Muscle of arm (tissue), 14 donors: ENCODE results near the gene ZNF79. TPM values are rescaled to one million over a fixed set of nuclear protein-coding genes. Genes with fewer than 3 reads are reported as not detected.

Source experiments
- DNase-seq: peaks from one replicate; pipeline ENCODE4 v3.0.0-alpha.2; 2013
- long read RNA-seq, 11 donors: transcript quantifications; one replicate each; lab custom pipeline, GENCODE V29; 2026
- polyA plus RNA-seq, 12 donors: library from polyadenylated mRNA; unstranded; fragments of 120-200 nt; gene quantifications; one replicate each; pipeline ENCODE4 v1.2.1, GENCODE V29; 2013; ENCODE audit not compliant: insufficient read length in 12 of 12

Gene ZNF79
- polyA plus RNA-seq: 1 to 10 TPM in 10 of 12 donors, not detected in 2; 3.8 to 6.7 (median 5.1) TPM
- long read RNA-seq, donor 1, partial matches to known transcripts: 0 of 1 reads
- long read RNA-seq, donor 1, other reads (novel, unspliced or antisense): 0 of 1 reads
- long read RNA-seq, donor 2, partial matches to known transcripts: 0 of 5 reads
- long read RNA-seq, donor 2, other reads (novel, unspliced or antisense): 0 of 5 reads
- long read RNA-seq, donor 3, partial matches to known transcripts: 2,040 of 4,243 reads
- long read RNA-seq, donor 3, other reads (novel, unspliced or antisense): 2,203 of 4,243 reads
- long read RNA-seq, donor 4, partial matches to known transcripts: 0 of 1 reads
- long read RNA-seq, donor 4, other reads (novel, unspliced or antisense): 0 of 1 reads
- long read RNA-seq, donor 5: 0 reads
- long read RNA-seq, donor 6, partial matches to known transcripts: 5,811 of 6,024 reads
- long read RNA-seq, donor 6, other reads (novel, unspliced or antisense): 213 of 6,024 reads
- long read RNA-seq, donor 7, partial matches to known transcripts: 3,628 of 3,743 reads
- long read RNA-seq, donor 7, other reads (novel, unspliced or antisense): 114 of 3,743 reads
- long read RNA-seq, donor 8, partial matches to known transcripts: 0 of 1 reads
- long read RNA-seq, donor 8, other reads (novel, unspliced or antisense): 0 of 1 reads
- long read RNA-seq, donor 9, partial matches to known transcripts: 6,927 of 7,130 reads
- long read RNA-seq, donor 9, other reads (novel, unspliced or antisense): 203 of 7,130 reads
- long read RNA-seq, donor 10, partial matches to known transcripts: 8,127 of 8,321 reads
- long read RNA-seq, donor 10, other reads (novel, unspliced or antisense): 191 of 8,321 reads
- long read RNA-seq, donor 11, partial matches to known transcripts: 7,096 of 7,326 reads
- long read RNA-seq, donor 11, other reads (novel, unspliced or antisense): 229 of 7,326 reads

GRCh38 chr9:127423934-127424675 lies at the start of gene ZNF79:
Gene ZNF79 (plus strand): TSS chr9:127424382. CDS start chr9:127424788, 406 bp downstream.
- DNase-seq: peak; percentile 97

- no peak for DNase-seq
Observed at GRCh38 chr9:127380479-127380878, 43.7 kb upstream of the ZNF79 start.

- no peak for DNase-seq
Observed at GRCh38 chr9:127382541-127382940, 41.6 kb upstream of the ZNF79 start.

GRCh38 chr9:127384016-127384730 lies 40.0 kb upstream of the ZNF79 start:
- DNase-seq: no peak

- DNase-seq: no peak
Observed at GRCh38 chr9:127384901-127385300, 39.3 kb upstream of the ZNF79 start.

GRCh38 chr9:127386249-127386648 lies 37.9 kb upstream of the ZNF79 start:
- no peak for DNase-seq

GRCh38 chr9:127386981-127387380 lies 37.2 kb upstream of the ZNF79 start:
- DNase-seq: no peak

- DNase-seq: no peak
Observed at GRCh38 chr9:127388037-127388855, 35.9 kb upstream of the ZNF79 start.

- no peak for DNase-seq
Observed at GRCh38 chr9:127388856-127389238, 35.3 kb upstream of the ZNF79 start.

GRCh38 chr9:127389381-127390247 lies 34.6 kb upstream of the ZNF79 start:
- DNase-seq: no peak

GRCh38 chr9:127390248-127390545 lies 34.0 kb upstream of the ZNF79 start:
- no peak for DNase-seq

- DNase-seq: no peak
Observed at GRCh38 chr9:127390563-127390962, 33.6 kb upstream of the ZNF79 start.

- no peak for DNase-seq
Observed at GRCh38 chr9:127392166-127392565, 32.0 kb upstream of the ZNF79 start.

- no peak for DNase-seq
Observed at GRCh38 chr9:127392976-127393375, 31.2 kb upstream of the ZNF79 start.

- no peak for DNase-seq
Observed at GRCh38 chr9:127393645-127394044, 30.5 kb upstream of the ZNF79 start.

- DNase-seq: no peak
Observed at GRCh38 chr9:127395497-127396252, 28.5 kb upstream of the ZNF79 start.

GRCh38 chr9:127396253-127396807 lies 27.9 kb upstream of the ZNF79 start:
- DNase-seq: no peak
